ENCODE results near the gene HES7.

DNA sequence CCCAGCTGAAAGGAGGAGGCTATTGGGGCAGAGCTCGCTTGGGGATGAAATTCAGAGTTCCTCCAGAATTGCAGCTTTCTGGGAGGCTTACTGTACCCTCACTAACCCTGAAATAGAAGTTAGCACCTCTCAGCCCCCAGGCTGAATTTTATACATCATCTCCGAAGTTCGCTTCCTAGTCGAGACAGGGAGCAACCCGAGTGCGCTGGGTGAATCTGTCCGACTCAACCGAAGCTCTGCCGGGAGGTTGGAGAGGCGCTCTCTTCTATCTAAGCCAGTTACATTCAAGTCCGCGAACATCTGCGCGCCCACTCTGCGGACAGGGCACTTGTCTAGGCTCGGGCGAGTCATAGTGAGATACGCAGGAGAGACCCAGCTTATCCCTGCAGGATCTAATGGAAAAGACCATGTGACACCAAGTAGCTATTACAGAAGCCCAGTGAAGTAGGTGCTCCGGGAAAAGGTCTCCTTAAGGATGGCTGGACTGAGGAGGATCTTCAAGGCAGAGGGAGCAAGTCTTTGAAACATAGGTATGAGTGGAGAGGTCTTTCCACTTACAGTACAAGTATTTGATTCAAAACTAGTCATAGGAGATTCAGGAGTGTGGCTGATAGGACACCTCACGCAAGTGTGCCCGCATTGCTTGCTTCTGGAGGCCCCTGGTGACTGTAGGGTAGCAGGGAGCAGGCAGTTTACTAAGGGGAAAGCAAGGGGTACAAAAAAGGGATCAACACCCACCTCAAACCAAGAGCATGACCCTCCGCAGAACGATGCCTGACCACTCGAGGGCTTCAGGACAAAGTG lies 646 bp upstream of the HES7 start:
- TF ChIP-seq CTCF (conservative IDR thresholded peaks at IDR 0.05; ENCODE audit: low read length): no peak
- no peak for TF ChIP-seq EZH2phosphoT487 (IDR thresholded peaks at IDR 0.05; ENCODE audit: borderline replicate concordance)

All from Loucy (cell line).